ENCODE results near the gene GDI1. TPM values are rescaled to one million over a fixed set of nuclear protein-coding genes. Genes with fewer than 3 reads are reported as not detected.

Gene GDI1
- total and polyA plus RNA-seq, 7 donors, result 37.4 to 57.7 (median 50.7) TPM

DNA sequence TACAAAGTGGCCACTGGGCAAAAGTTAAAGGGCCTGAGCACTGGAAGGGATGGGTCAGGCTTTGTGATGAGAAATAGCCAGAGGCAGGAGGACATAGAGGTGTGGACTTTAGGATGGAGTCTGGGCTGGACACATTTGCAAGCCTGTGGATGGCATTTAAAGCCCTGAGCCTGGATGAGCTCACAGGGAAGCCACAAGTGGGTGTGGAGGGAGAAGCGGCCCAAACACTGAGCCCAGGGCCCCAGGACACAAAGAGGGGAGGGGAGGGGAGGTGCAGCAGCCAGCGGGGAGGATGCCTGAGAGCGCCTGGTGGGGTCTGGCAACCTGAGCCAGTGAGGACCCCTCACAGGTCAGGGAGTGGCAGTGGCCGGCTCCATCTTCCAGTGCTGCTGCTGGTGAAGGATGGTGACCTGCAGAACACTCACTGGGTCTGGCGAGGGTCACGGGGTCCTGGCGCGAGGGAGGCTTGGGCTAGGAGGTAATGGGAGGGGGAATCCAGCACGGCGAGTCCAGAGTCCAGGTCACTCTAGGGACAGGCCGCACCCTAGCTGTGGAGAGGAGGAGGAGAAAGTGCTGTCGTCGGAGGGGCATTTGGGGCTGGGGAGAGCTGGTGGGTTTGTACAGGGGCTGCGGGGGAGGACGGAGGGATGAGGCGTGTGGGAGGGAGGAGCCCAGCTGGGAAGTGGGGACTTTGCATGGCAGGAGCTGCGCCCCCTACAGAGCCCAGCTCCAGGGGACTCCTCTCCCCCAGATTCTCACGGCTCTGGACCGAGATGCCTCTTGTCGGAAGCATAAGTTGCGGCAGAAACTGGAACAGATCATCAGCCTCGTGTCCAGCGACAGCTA is 35.1 kb downstream of the GDI1 start:
- intact Hi-C loops (cut with DNase I), result no loop called here
- H3K36me3 ChIP-seq (ENCODE audit: insufficient read depth in 1 of 2, low read depth in 1 of 2), result peaks cover 0 to 32% of the 10 kb centered on the region in 2 donors

DNA sequence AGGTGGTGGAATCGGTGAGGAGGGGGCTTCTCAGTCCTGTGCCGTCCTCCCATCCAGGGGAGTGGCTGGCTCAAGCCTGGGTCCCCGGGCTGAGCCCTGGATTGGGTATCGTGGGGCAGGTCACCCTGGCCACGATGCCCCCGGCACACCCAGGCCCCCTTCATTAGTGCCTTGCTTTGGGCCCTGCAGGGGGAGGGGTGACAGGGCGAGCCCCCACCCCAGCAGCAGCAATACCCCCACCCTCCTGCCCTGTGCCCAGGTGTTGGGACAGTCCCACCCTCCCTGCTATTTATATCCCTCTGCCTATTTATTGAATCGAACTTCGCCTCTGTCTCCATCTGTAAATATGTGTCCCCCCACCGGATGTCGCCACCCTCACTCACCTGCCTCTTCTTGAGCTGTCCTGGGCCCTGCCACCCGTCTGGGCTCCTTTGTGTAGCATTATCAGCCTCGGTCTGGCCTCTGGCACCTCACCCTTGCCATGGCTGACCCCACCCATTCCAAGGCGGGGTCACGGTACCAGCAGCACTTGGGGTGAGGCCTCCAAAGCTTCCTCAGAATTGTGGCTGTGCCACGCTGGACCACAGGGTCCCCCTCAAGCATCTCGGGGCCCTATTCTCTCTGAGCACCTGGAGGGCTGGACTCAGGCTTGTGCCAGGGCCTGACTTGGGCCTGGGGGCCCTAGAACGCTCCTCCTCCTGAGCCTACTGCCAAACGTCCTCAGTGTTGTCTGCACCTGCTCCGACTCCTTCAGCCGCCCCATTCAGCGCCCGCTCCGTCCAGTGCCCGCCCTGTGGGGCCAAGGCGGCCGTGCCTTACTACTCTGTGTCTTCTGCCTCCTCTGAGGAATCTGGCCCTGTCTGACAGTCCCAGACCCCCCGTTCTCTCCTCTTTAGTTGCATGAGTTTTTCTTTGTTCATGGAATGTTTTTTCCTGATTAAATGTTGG is 36.0 kb downstream of the GDI1 start:
- Histone ChIP-seq H3K36me3 (ENCODE audit: insufficient read depth in 1 of 2, low read depth in 1 of 2) (peaks cover 0 to 30% of the 10 kb centered on the region in 2 donors), H3K4me3 (no peak overlapping the region), H3K27ac (no peak overlapping the region), H3K4me1 (no peaks in the 10 kb centered on the region), H3K9me3 (no peaks in the 10 kb centered on the region), H3K27me3 (ENCODE audit: insufficient read depth in 3 of 3, low read length in 2 of 3) (no peaks in the 10 kb centered on the region)
- DNase-seq (peak in 1 of 2 donors; percentile 38), ATAC-seq (no peak)
- TF ChIP-seq, protein P1, sequence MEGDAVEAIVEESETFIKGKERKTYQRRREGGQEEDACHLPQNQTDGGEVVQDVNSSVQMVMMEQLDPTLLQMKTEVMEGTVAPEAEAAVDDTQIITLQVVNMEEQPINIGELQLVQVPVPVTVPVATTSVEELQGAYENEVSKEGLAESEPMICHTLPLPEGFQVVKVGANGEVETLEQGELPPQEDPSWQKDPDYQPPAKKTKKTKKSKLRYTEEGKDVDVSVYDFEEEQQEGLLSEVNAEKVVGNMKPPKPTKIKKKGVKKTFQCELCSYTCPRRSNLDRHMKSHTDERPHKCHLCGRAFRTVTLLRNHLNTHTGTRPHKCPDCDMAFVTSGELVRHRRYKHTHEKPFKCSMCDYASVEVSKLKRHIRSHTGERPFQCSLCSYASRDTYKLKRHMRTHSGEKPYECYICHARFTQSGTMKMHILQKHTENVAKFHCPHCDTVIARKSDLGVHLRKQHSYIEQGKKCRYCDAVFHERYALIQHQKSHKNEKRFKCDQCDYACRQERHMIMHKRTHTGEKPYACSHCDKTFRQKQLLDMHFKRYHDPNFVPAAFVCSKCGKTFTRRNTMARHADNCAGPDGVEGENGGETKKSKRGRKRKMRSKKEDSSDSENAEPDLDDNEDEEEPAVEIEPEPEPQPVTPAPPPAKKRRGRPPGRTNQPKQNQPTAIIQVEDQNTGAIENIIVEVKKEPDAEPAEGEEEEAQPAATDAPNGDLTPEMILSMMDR (IDR thresholded peaks at IDR 0.05), result no peak
- WGBS, 3 donors, result 76 to 83% (median 77%) methylated on average over 20 to 28 of the region's 28 CpGs
- intact Hi-C loops (cut with DNase I), result no loop called here

More for the DNA sequence above, 35.1 kb downstream of the GDI1 start:
- Histone ChIP-seq H3K27me3 (ENCODE audit: insufficient read depth in 3 of 3, low read length in 2 of 3) (no peaks in the 10 kb centered on the region), H3K4me1 (no peaks in the 10 kb centered on the region), H3K9me3 (no peaks in the 10 kb centered on the region), H3K4me3 (no peak overlapping the region), H3K27ac (no peak overlapping the region)
- ATAC-seq, result no peak
- peak in 1 of 2 donors; percentile 26 for DNase-seq
- 75 to 87% (median 86%) methylated on average over 20 to 23 of the region's 23 CpGs for WGBS, 3 donors
- TF ChIP-seq, protein P1 (IDR thresholded peaks at IDR 0.05), result no peak

DNA sequence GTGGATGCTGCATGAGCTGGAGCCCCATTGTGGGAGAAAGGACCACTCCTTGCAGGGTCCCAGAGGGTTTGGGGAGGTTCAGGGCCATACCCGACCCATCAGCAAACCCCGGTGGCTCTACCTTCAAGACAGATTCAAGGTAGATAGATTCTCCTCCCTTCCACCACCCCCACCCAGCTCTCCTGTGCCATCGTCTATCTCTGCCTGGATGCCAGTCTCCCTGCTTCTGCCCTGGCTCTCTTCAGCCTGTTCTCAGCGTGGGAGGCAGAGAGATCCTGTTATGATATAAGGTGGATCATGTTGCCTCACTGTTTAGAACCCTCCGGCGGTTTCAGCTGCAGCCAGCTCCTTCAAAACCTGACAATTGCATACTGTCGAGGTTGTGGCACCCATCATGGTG is 36.7 kb downstream of the GDI1 start:
- DNase-seq (no peak), ATAC-seq (no peak)
- TF ChIP-seq, protein P1 (IDR thresholded peaks at IDR 0.05), result no peak
- Histone ChIP-seq H3K36me3 (ENCODE audit: insufficient read depth in 1 of 2, low read depth in 1 of 2) (peaks cover 0 to 26% of the 10 kb centered on the region in 2 donors), H3K27me3 (ENCODE audit: insufficient read depth in 3 of 3, low read length in 2 of 3) (no peaks in the 10 kb centered on the region), H3K4me3 (no peak overlapping the region), H3K4me1 (no peaks in the 10 kb centered on the region), H3K9me3 (no peaks in the 10 kb centered on the region), H3K27ac (no peak overlapping the region)
- 59 to 86% (median 74%) methylated on average over 7 of the region's 7 CpGs for WGBS, 3 donors
- intact Hi-C loops (cut with DNase I), result no loop called here

GRCh38 chrX:154476821-154477220 is 39.9 kb downstream of the GDI1 start:
- no peaks in the 10 kb centered on the region for H3K9me3 ChIP-seq
- no peak overlapping the region for H3K4me3 ChIP-seq
- 71 to 75% (median 74%) methylated on average over 8 of the region's 8 CpGs for WGBS, 3 donors
- no peaks in the 10 kb centered on the region for H3K36me3 ChIP-seq (ENCODE audit: insufficient read depth in 1 of 2, low read depth in 1 of 2)
- peak in 1 of 2 donors; percentile 24 for DNase-seq
- TF ChIP-seq, protein P1 (IDR thresholded peaks at IDR 0.05), result no peak
- no peaks in the 10 kb centered on the region for H3K27me3 ChIP-seq (ENCODE audit: insufficient read depth in 3 of 3, low read length in 2 of 3)
- no peaks in the 10 kb centered on the region for H3K4me1 ChIP-seq
- no peak overlapping the region for H3K27ac ChIP-seq
- ATAC-seq, result no peak
- intact Hi-C loops (cut with DNase I), result no loop called here
